ENCODE data around the gene MYO5C.

- no peak for TF ChIP-seq BCL3 (CRISPR knock-in tag; IDR thresholded peaks at IDR 0.05)
- TF ChIP-seq RNF2 (conservative IDR thresholded peaks at IDR 0.05; ENCODE audit: low read depth) = no peak
- TF ChIP-seq UBTF (CRISPR knock-in tag; IDR thresholded peaks at IDR 0.05) = no peak
- TF ChIP-seq ZBTB2 (CRISPR knock-in tag; IDR thresholded peaks at IDR 0.05; ENCODE audit: low read depth) = no peak
- TF ChIP-seq CREB1 (IDR thresholded peaks at IDR 0.05) = no peak
- TF ChIP-seq CREB1 (CRISPR knock-in tag; IDR thresholded peaks at IDR 0.05) = no peak
- no peak for TF ChIP-seq ZMYM4 (CRISPR knock-in tag; IDR thresholded peaks at IDR 0.05)
- no peak for TF ChIP-seq ZNF558 (CRISPR knock-in tag; IDR thresholded peaks at IDR 0.05; ENCODE audit: borderline replicate concordance)
- TF ChIP-seq ZNF660 (CRISPR knock-in tag; IDR thresholded peaks at IDR 0.05; ENCODE audit: borderline replicate concordance, low read depth) = no peak
- TF ChIP-seq JUND (CRISPR knock-in tag; IDR thresholded peaks at IDR 0.05) = no peak
- no peak for TF ChIP-seq NR3C1 (CRISPR knock-in tag; IDR thresholded peaks at IDR 0.05)
- no peak for TF ChIP-seq POLR2A (IDR thresholded peaks at IDR 0.05; ENCODE audit: insufficient read depth in 1 of 2, low read depth in 2 of 2, low read length in 2 of 2)
- TF ChIP-seq ZNF512 (CRISPR knock-in tag; IDR thresholded peaks at IDR 0.05) = no peak
- TF ChIP-seq RFX5 (IDR thresholded peaks at IDR 0.05; ENCODE audit: low read depth, low read length) = no peak
These were observed 16.8 kb downstream of the MYO5C start for GRCh38 chr15:52278636-52279367.
